Activated CD8-positive, alpha-beta T cell treated with anti-CD3 and anti-CD28 coated beads, Interleukin-2, amount 10 ng/mL, durations not matched to agents 7 days and 5 days (primary cell): ENCODE results near the gene ANXA7. TPM values are rescaled to one million over a fixed set of nuclear protein-coding genes. Genes with fewer than 3 reads are reported as not detected.
"Not testable (repeated sequence)": the region's sequence is repeated elsewhere in the genome, so short reads cannot be mapped to it uniquely, and the experiment has no call there.

ENCODE experiments used
- ATAC-seq: fragments of 150-1000 bp; cut with Tn5 transposase; one replicate; pipeline ENCODE4 v1.10.0; 2021; ENCODE audit warnings: moderate library complexity
- CTCF ChIA-PET: fragments of 350-600 bp; sonication (Branson Sonifier 250); formaldehyde crosslinking; loops from one replicate; lab custom pipeline; 2021; ENCODE audit warnings: antibody characterized with exemption; lab: Charles Lee
- POLR2A ChIA-PET: fragments of 350-600 bp; sonication (Branson Sonifier 250); formaldehyde crosslinking; loops from one replicate; lab custom pipeline; 2021; ENCODE audit warnings: antibody characterized with exemption; lab: Charles Lee
- DNase-seq: peaks from one replicate; pipeline ENCODE4 v3.0.0-alpha.2; 2020
- H3K27ac Mint-ChIP-seq: one replicate; pipeline ENCODE4 v1.8.0; 2021; ENCODE audit warnings: mild to moderate bottlenecking, mixed read lengths
- H3K27me3 Mint-ChIP-seq: one replicate; pipeline ENCODE4 v1.8.0; 2021; ENCODE audit warnings: low read depth, mixed read lengths
- H3K36me3 Mint-ChIP-seq: one replicate; pipeline ENCODE4 v1.8.0; 2021; ENCODE audit warnings: low read depth, mixed read lengths
- H3K4me1 Mint-ChIP-seq: one replicate; pipeline ENCODE4 v1.8.0; 2021; ENCODE audit warnings: low read depth, mixed read lengths
- H3K4me3 Mint-ChIP-seq: one replicate; pipeline ENCODE4 v1.8.0; 2021; ENCODE audit warnings: mild to moderate bottlenecking, mixed read lengths
- H3K9me3 Mint-ChIP-seq: one replicate; pipeline ENCODE4 v1.8.0; 2022; ENCODE audit warnings: mixed read lengths; ENCODE audit not compliant: insufficient read depth
- total RNA-seq, 2 experiments: library from RNA; stranded (reverse); gene quantifications; one replicate each; pipeline ENCODE4 v1.2.3, GENCODE V29; 2021

The ANXA7 gene
- total RNA-seq, 2 experiments from 2014 or later = 85.0 to 87.1 TPM

GRCh38 chr10:73333202-73333601, 80.7 kb downstream of the ANXA7 start:
- H3K4me1 Mint-ChIP-seq = no peaks in the 10 kb centered on the region
- peaks cover 17% of the 10 kb centered on the region for H3K27me3 Mint-ChIP-seq
- no peaks in the 10 kb centered on the region for H3K36me3 Mint-ChIP-seq
- DNase-seq (no peak), ATAC-seq (no peak)
- ChIA-PET POLR2A (no interaction called here), CTCF (no interaction called here)
- no peak overlapping the region for H3K27ac Mint-ChIP-seq
- H3K9me3 Mint-ChIP-seq = no peaks in the 10 kb centered on the region
- H3K4me3 Mint-ChIP-seq = no peak overlapping the region

- no peaks in the 10 kb centered on the region for H3K36me3 Mint-ChIP-seq
- CTCF ChIA-PET = no interaction called here
- no peak overlapping the region for H3K4me3 Mint-ChIP-seq
- POLR2A ChIA-PET = no interaction called here
- no peaks in the 10 kb centered on the region for H3K9me3 Mint-ChIP-seq
- no peak for DNase-seq
- H3K4me1 Mint-ChIP-seq = no peaks in the 10 kb centered on the region
- peaks cover 17% of the 10 kb centered on the region for H3K27me3 Mint-ChIP-seq
- no peak overlapping the region for H3K27ac Mint-ChIP-seq
- ATAC-seq = no peak
Measured at GRCh38 chr10:73332379-73332778, 81.5 kb downstream of the ANXA7 start.

- H3K36me3 Mint-ChIP-seq, H3K4me3 Mint-ChIP-seq, H3K27ac Mint-ChIP-seq, ATAC-seq, POLR2A ChIA-PET, DNase-seq, CTCF ChIA-PET, H3K9me3 Mint-ChIP-seq, H3K4me1 Mint-ChIP-seq: not testable (repeated sequence)
- H3K27me3 Mint-ChIP-seq = peaks cover 15% of the 10 kb centered on the region
Measured at GRCh38 chr10:73328523-73328922, 85.3 kb downstream of the ANXA7 start.

GRCh38 chr10:73325290-73325689, 88.6 kb downstream of the ANXA7 start:
- DNase-seq, ATAC-seq, H3K27me3 Mint-ChIP-seq, H3K27ac Mint-ChIP-seq, H3K36me3 Mint-ChIP-seq, POLR2A ChIA-PET, H3K4me3 Mint-ChIP-seq, H3K4me1 Mint-ChIP-seq, CTCF ChIA-PET, H3K9me3 Mint-ChIP-seq: not testable (repeated sequence)

Other genes with a start within 250 kb of the ANXA7 start
- gene ECD, start 246.1 kb downstream of the ANXA7 start, total RNA-seq = 10 to 100 TPM; 29.0 to 30.9 TPM
- 10 to 100 TPM; 13.8 to 15.0 TPM for gene FAM149B1, start 245.9 kb downstream of the ANXA7 start, total RNA-seq
- gene DNAJC9, start 166.8 kb downstream of the ANXA7 start, total RNA-seq = 10 to 100 TPM; 70.7 to 71.6 TPM
- gene MRPS16, start 161.4 kb downstream of the ANXA7 start, total RNA-seq = 100 to 1,000 TPM in 1 of 2 experiments, 10 to 100 TPM in 1; 97.5 to 103 TPM
- gene CFAP70, start 55.2 kb downstream of the ANXA7 start, total RNA-seq = under 1 TPM; 0.40 to 0.57 TPM
- gene MSS51, start 19.5 kb upstream of the ANXA7 start, total RNA-seq = 1 to 10 TPM; 2.9 TPM
- 10 to 100 TPM; 38.9 to 41.3 TPM for gene PPP3CB, start 82.0 kb upstream of the ANXA7 start, total RNA-seq
- gene USP54, start 177.3 kb upstream of the ANXA7 start, total RNA-seq = 1 to 10 TPM; 3.7 to 4.3 TPM
- not detected for gene MYOZ1, start 227.4 kb upstream of the ANXA7 start, total RNA-seq
- under 1 TPM in 1 of 2 experiments, not detected in 1; 0.05 TPM for gene SYNPO2L, start 242.0 kb upstream of the ANXA7 start, total RNA-seq